Stomach (tissue), 9 donors: ENCODE measurements around the gene TRAM2. TPM values are rescaled to one million over a fixed set of nuclear protein-coding genes. Genes with fewer than 3 reads are reported as not detected.

Source experiments
- DNase-seq, 2 donors: peaks; one replicate each; pipeline versions ENCODE4 v3.0.0 to v3.0.0-alpha.2; 2013 to 2019
- H3K27ac ChIP-seq, 5 donors: fragments of 200-600 bp in 4 of 5; sonication (generic) in 4 of 5; one replicate each; pipeline ENCODE4 v1.5.1; 2013 to 2019; ENCODE audit warnings: mild to moderate bottlenecking in 1 of 5, moderate library complexity in 1 of 5
- H3K27me3 ChIP-seq, 3 donors: fragments of 200-600 bp; sonication (generic); one replicate each; pipeline ENCODE4 v1.5.1; 2017 to 2019; ENCODE audit warnings: mixed run types in 1 of 3
- H3K36me3 ChIP-seq, 4 donors: fragments of 200-600 bp; sonication (generic); 1 replicate in 3 of 4; 2 replicates in 1 of 4; pipeline ENCODE4 v1.5.1; 2016 to 2019
- H3K4me1 ChIP-seq, 4 donors: fragments of 200-600 bp; sonication (generic); one replicate each; pipeline ENCODE4 v1.5.1; 2016 to 2019
- H3K4me3 ChIP-seq, 4 donors: fragments of 200-600 bp; sonication (generic) in 3 of 4; one replicate each; pipeline ENCODE4 v1.5.1; 2016 to 2019; ENCODE audit warnings: mild to moderate bottlenecking in 1 of 4
- H3K9me3 ChIP-seq, 4 donors: fragments of 200-600 bp; sonication (generic); one replicate each; pipeline ENCODE4 v1.5.1; 2016 to 2019
- EP300 ChIP-seq: sonication (generic); formaldehyde crosslinking; IDR thresholded peaks from one replicate; pipeline ENCODE4 v1.6.1; 2017; ENCODE audit warnings: antibody characterized with exemption
- POLR2A ChIP-seq, 4 donors: fragments of 450-650 bp; IDR thresholded peaks; one replicate each; pipeline ENCODE4 v1.6.1; 2016; ENCODE audit warnings: antibody characterized with exemption in 4 of 4, control low read depth in 2 of 4, mild to moderate bottlenecking in 1 of 4, moderate library complexity in 1 of 4
- POLR2AphosphoS5 ChIP-seq, 3 donors: sonication (generic); formaldehyde crosslinking; IDR thresholded peaks; one replicate each; pipeline ENCODE4 v1.6.1; 2016; ENCODE audit warnings: antibody characterized with exemption in 3 of 3
- WGBS, 5 donors: extraction: QIAGEN DNeasy Blood & Tissue Kit in 3 of 5; methylation state at CpG; one replicate each; pipeline versions ENCODE4 v1.1.5 to v1.1.7; 2013 to 2018; 5-methylcytosine and 5-hydroxymethylcytosine counted together
- intact Hi-C: fragments of 100-400 bp; cut with DNase I; formaldehyde crosslinking; loops from one replicate; pipeline ENCODE4 v1.15.1; 2023; ENCODE audit warnings: low total_unique reads
- polyA plus RNA-seq, 3 donors: library from polyadenylated mRNA; stranded (reverse); fragments of 200-250 nt; gene quantifications; one replicate each; pipeline ENCODE4 v1.2.3, GENCODE V29; 2013
- total RNA-seq, 5 donors: library from RNA; depleted of rRNA; stranded (reverse); fragments of >200 nt; gene quantifications; one replicate each; pipeline versions ENCODE4 v1.1.0 to v1.2.3, GENCODE V29; 2014 to 2016
- TF ChIP-seq, protein P1 (sequence below), 7 experiments: fragments of 450-650 bp in 4 of 7; fragments of 200-600 bp in 3 of 7; sonication (generic) in 3 of 7; IDR thresholded peaks; one replicate each; pipeline ENCODE4 v1.5.1; 2016 to 2019; ENCODE audit warnings: antibody characterized with exemption in 7 of 7, control low read depth in 2 of 7, mild to moderate bottlenecking in 1 of 7
- donor health status: healthy with polysubstance abuse.
- donor health status: Bipolar disorder and iron deficiency.
- donor health status: healthy.

TRAM2 gene
- total and polyA plus RNA-seq, 8 donors = 1.4 to 14.1 (median 4.3) TPM

DNA sequence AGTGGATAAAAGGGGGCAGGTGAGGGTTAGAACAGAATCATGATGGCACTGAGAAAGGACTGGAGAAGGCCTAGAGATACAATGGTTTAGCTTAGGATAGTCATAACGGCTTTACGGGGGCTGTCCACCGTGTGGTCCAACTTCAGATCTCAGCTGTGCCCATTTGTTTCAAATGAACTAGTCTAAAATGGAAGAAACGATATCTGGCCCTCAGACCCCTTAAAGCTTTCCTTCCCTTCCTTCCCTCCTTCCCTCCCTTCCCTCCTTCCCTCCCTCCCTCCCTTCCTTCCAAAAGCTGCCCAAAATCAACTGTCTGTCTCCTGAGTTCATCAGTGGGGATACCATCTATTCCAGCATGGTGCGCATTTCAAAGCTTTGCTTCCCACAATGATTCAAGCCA lies 27.9 kb downstream of the TRAM2 start:
- Histone ChIP-seq H3K27ac (peak overlapping the region in 1 of 5 donors; percentile 9), H3K36me3 (no peaks in the 10 kb centered on the region), H3K9me3 (no peaks in the 10 kb centered on the region), H3K4me1 (peaks cover 66 to 98% (median 86%) of the 10 kb centered on the region in 4 donors), H3K4me3 (no peak overlapping the region), H3K27me3 (no peaks in the 10 kb centered on the region)
- intact Hi-C loops = no loop called here
- no peak for DNase-seq
- TF ChIP-seq POLR2A (IDR thresholded peaks at IDR 0.05) (no peak), EP300 (no peak), POLR2AphosphoS5 (IDR thresholded peaks at IDR 0.05) (no peak)
- TF ChIP-seq, protein P1, sequence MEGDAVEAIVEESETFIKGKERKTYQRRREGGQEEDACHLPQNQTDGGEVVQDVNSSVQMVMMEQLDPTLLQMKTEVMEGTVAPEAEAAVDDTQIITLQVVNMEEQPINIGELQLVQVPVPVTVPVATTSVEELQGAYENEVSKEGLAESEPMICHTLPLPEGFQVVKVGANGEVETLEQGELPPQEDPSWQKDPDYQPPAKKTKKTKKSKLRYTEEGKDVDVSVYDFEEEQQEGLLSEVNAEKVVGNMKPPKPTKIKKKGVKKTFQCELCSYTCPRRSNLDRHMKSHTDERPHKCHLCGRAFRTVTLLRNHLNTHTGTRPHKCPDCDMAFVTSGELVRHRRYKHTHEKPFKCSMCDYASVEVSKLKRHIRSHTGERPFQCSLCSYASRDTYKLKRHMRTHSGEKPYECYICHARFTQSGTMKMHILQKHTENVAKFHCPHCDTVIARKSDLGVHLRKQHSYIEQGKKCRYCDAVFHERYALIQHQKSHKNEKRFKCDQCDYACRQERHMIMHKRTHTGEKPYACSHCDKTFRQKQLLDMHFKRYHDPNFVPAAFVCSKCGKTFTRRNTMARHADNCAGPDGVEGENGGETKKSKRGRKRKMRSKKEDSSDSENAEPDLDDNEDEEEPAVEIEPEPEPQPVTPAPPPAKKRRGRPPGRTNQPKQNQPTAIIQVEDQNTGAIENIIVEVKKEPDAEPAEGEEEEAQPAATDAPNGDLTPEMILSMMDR (IDR thresholded peaks at IDR 0.05) = no peak
- WGBS, 5 donors = 94 to 98% (median 95%) methylated on average over 4 to 5 of the region's 5 CpGs

DNA sequence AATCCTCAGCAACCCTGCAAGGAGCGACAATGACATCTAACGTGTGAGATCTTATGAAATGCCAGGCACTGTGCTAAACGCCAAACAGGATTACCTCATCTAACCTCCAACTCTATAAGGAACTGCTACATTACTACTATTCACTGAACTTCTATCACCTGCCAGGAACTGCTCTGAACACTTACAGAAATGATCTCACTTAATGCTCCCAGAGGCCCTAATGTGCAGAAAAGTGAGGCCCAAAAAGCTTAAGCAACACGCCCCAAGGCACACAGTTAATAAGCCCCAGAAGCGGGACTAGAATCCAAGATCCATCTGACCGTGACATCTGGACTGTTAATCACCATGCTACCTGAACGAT lies 28.5 kb downstream of the TRAM2 start:
- 80 to 93% (median 87%) methylated on average over 7 of the region's 7 CpGs for whole genome bisulfite sequencing, 5 donors
- peak overlapping the region in 1 of 5 donors; percentile 9 for H3K27ac ChIP-seq
- H3K4me1 ChIP-seq = peaks cover 72 to 98% (median 89%) of the 10 kb centered on the region in 4 donors
- TF ChIP-seq POLR2AphosphoS5 (IDR thresholded peaks at IDR 0.05) = no peak
- TF ChIP-seq POLR2A (IDR thresholded peaks at IDR 0.05) = no peak
- TF ChIP-seq EP300 = no peak
- TF ChIP-seq, protein P1 (IDR thresholded peaks at IDR 0.05) = no peak
- H3K9me3 ChIP-seq = no peaks in the 10 kb centered on the region
- H3K4me3 ChIP-seq = no peak overlapping the region
- no peak for DNase-seq
- intact Hi-C loops = no loop called here
- no peaks in the 10 kb centered on the region for H3K36me3 ChIP-seq
- no peaks in the 10 kb centered on the region for H3K27me3 ChIP-seq

DNA sequence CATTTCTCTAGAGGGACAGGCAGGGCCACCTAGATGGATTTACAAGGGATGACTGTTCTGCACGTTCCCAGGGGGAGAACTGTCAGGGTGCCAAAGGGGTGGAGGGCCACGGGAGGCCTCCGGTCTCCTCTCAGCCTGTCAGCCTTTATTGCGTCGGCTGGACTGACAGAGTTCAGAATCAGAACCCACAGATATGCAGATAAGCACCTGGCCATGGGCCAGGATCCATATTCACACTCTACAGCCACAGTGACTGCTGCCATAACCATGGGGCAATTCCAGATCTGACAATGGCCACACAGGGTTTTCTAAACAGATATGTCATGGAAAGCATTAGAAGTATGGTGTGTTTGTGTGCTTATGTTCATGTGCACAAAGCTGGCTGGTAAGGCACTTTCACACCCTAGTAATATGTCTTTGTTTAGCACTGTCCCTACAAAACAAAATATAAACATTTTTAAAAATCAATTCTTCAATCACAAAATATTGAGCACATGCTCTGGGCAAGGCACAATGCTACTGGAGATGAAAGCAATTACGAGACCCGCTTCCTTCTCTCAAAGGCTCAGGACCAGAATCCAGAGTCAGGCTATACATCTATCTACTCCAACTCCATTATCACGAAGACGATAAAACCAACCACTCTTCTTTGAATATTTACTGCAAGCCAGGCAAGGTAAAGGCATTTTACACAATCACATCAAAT lies 29.1 kb downstream of the TRAM2 start:
- 55 to 71% (median 57%) methylated on average over 8 to 9 of the region's 9 CpGs for WGBS, 5 donors
- TF ChIP-seq POLR2AphosphoS5 (IDR thresholded peaks at IDR 0.05) (no peak), POLR2A (IDR thresholded peaks at IDR 0.05) (no peak)
- TF ChIP-seq, protein P1 (IDR thresholded peaks at IDR 0.05) = no peak
- DNase-seq = peak in 1 of 2 donors; percentile 38
- Histone ChIP-seq H3K9me3 (no peaks in the 10 kb centered on the region), H3K36me3 (no peaks in the 10 kb centered on the region), H3K4me3 (no peak overlapping the region), H3K27ac (no peak overlapping the region), H3K27me3 (no peaks in the 10 kb centered on the region), H3K4me1 (peaks cover 71 to 98% (median 91%) of the 10 kb centered on the region in 4 donors)
- intact Hi-C loops = no loop called here

DNA sequence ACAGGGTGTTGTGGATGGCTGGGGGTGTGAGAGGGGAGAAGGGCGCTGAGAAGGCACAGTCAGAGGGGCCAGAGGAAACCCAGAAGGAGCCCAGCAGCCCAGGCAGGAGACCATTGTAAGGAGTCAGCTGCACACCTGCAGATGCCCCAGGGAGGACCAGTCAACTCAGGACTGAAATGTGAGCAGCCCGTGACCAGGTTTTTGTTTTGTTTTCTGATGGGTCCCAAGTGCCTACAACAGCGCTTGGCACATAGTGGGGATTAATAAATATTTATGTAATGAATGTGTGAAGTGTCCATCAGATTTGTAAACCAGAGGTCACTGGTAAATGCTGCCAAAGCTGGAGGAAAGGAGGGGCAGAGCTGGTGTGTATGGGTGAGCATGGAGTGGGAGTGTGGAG lies 30.2 kb downstream of the TRAM2 start:
- 72 to 92% (median 85%) methylated on average over 3 of the region's 3 CpGs for WGBS, 5 donors
- Histone ChIP-seq H3K4me3 (no peak overlapping the region), H3K36me3 (no peaks in the 10 kb centered on the region), H3K9me3 (no peaks in the 10 kb centered on the region), H3K27me3 (no peaks in the 10 kb centered on the region), H3K27ac (peak overlapping the region in 1 of 5 donors; percentile 18), H3K4me1 (peaks cover 60 to 98% (median 85%) of the 10 kb centered on the region in 4 donors)
- no peak for TF ChIP-seq EP300
- TF ChIP-seq, protein P1 (IDR thresholded peaks at IDR 0.05) = no peak
- TF ChIP-seq POLR2A (IDR thresholded peaks at IDR 0.05) = no peak
- no peak for TF ChIP-seq POLR2AphosphoS5 (IDR thresholded peaks at IDR 0.05)
- no peak for DNase-seq
- intact Hi-C loops = no loop called here
